Neutrophil (primary cell): ENCODE data around the gene NGB.

Experiments
- H3K27ac ChIP-seq: fragments of 200-600 bp; sonication (generic); 2 replicates; pipeline ENCODE4 v1.5.1; 2016; ENCODE audit warnings: mild to moderate bottlenecking, moderate library complexity
- H3K27me3 ChIP-seq: fragments of 200-600 bp; sonication (generic); 2 replicates; pipeline ENCODE4 v1.6.0; 2016; ENCODE audit warnings: mild to moderate bottlenecking
- H3K36me3 ChIP-seq: fragments of 200-600 bp; sonication (generic); 2 replicates; pipeline ENCODE4 v1.5.1; 2017
- H3K4me1 ChIP-seq, 2 experiments: fragments of 200-600 bp in 1 of 2; sonication (generic) in 1 of 2; 1 replicate in 1 of 2; 2 replicates in 1 of 2; pipeline versions ENCODE4 v1.5.1 to v1.6.1; 2013 to 2016; ENCODE audit warnings: low read depth in 1 of 2, low read length in 1 of 2, mild to moderate bottlenecking in 1 of 2, moderate library complexity in 1 of 2; ENCODE audit not compliant: control insufficient read depth in 1 of 2, insufficient read depth in 1 of 2
- H3K4me3 ChIP-seq, 2 experiments: fragments of 200-600 bp in 1 of 2; sonication (generic) in 1 of 2; 1 replicate in 1 of 2; 2 replicates in 1 of 2; pipeline ENCODE4 v1.5.1; 2013 to 2016; ENCODE audit warnings: low read depth in 1 of 2, low read length in 1 of 2, mild to moderate bottlenecking in 1 of 2, moderate library complexity in 1 of 2
- H3K9me3 ChIP-seq: fragments of 200-600 bp; sonication (generic); 2 replicates; pipeline ENCODE4 v1.5.1; 2016
- TF ChIP-seq, protein P1 (sequence below): fragments of 200-600 bp; sonication (generic); IDR thresholded peaks from 2 replicates; pipeline ENCODE4 v1.5.1; 2016; ENCODE audit warnings: antibody characterized with exemption

The NGB gene

GRCh38 chr14:77296906-77297305 lies 25.9 kb upstream of the NGB start:
- TF ChIP-seq, protein P1, sequence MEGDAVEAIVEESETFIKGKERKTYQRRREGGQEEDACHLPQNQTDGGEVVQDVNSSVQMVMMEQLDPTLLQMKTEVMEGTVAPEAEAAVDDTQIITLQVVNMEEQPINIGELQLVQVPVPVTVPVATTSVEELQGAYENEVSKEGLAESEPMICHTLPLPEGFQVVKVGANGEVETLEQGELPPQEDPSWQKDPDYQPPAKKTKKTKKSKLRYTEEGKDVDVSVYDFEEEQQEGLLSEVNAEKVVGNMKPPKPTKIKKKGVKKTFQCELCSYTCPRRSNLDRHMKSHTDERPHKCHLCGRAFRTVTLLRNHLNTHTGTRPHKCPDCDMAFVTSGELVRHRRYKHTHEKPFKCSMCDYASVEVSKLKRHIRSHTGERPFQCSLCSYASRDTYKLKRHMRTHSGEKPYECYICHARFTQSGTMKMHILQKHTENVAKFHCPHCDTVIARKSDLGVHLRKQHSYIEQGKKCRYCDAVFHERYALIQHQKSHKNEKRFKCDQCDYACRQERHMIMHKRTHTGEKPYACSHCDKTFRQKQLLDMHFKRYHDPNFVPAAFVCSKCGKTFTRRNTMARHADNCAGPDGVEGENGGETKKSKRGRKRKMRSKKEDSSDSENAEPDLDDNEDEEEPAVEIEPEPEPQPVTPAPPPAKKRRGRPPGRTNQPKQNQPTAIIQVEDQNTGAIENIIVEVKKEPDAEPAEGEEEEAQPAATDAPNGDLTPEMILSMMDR: no peak
- Histone ChIP-seq H3K27me3 (no peaks in the 10 kb centered on the region), H3K9me3 (no peaks in the 10 kb centered on the region), H3K4me3 (no peak overlapping the region), H3K4me1 (no peaks in the 10 kb centered on the region), H3K27ac (no peak overlapping the region), H3K36me3 (no peaks in the 10 kb centered on the region)

- TF ChIP-seq, protein P1: no peak
- Histone ChIP-seq H3K27me3 (no peaks in the 10 kb centered on the region), H3K4me3 (no peak overlapping the region), H3K27ac (no peak overlapping the region), H3K9me3 (no peaks in the 10 kb centered on the region), H3K36me3 (no peaks in the 10 kb centered on the region), H3K4me1 (peaks cover 5 to 7% of the 10 kb centered on the region in 2 experiments)
These were observed 25.1 kb upstream of the NGB start for GRCh38 chr14:77296155-77296554.

GRCh38 chr14:77290705-77291104 lies 19.7 kb upstream of the NGB start:
- no peaks in the 10 kb centered on the region for H3K36me3 ChIP-seq
- H3K9me3 ChIP-seq: no peaks in the 10 kb centered on the region
- peaks cover 9 to 11% of the 10 kb centered on the region in 2 experiments for H3K4me1 ChIP-seq
- H3K4me3 ChIP-seq: no peak overlapping the region
- no peak overlapping the region for H3K27ac ChIP-seq
- TF ChIP-seq, protein P1: no peak
- H3K27me3 ChIP-seq: no peaks in the 10 kb centered on the region

DNA sequence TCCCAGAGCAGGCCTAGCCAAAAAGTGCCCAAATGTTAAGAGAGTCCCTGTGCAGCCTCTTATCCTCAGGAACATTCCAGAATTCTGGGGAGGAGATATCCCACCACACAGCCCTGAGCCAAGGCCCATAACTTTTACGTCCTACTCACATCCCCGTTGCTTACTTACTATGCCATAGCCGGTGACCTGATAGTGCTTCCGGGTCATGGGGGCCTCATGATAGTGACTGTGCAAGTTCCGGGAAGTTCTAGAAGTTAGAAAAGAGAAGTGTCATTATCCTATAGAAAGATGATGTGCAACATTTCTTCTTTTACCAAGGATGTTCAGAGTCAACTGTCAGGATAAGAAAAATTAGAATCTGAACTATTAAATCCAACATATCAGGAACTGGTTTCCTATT lies 15.6 kb upstream of the NGB start:
- Histone ChIP-seq H3K27ac (no peak overlapping the region), H3K9me3 (no peaks in the 10 kb centered on the region), H3K36me3 (no peaks in the 10 kb centered on the region), H3K4me1 (peaks cover 7 to 8% of the 10 kb centered on the region in 2 experiments), H3K27me3 (no peaks in the 10 kb centered on the region), H3K4me3 (no peak overlapping the region)
- TF ChIP-seq, protein P1: no peak

DNA sequence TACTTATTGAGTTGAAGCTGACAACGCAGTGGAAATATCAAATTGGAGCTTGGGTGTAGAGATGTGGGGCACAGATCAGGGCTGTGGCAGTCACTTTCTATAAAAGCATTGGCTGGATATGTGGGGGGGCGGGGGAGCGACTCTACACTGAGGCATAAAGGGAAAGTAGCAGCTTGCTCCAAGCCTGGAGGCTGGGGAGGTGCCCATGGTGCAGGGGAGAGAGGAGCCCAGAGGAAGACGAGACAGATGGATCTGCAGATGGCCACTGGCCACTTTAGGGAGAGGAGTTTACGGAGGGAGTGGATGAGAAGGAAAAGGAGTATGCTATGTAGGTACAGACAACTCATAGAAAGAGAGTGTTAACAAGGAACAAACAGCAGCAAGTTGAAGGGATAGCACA lies 13.5 kb upstream of the NGB start:
- no peaks in the 10 kb centered on the region for H3K9me3 ChIP-seq
- no peak overlapping the region for H3K27ac ChIP-seq
- H3K4me1 ChIP-seq: no peaks in the 10 kb centered on the region
- H3K4me3 ChIP-seq: no peak overlapping the region
- H3K27me3 ChIP-seq: no peaks in the 10 kb centered on the region
- H3K36me3 ChIP-seq: no peaks in the 10 kb centered on the region
- TF ChIP-seq, protein P1: no peak

GRCh38 chr14:77284066-77284465 lies 13.1 kb upstream of the NGB start:
- no peaks in the 10 kb centered on the region for H3K9me3 ChIP-seq
- no peak overlapping the region for H3K27ac ChIP-seq
- no peak overlapping the region for H3K4me3 ChIP-seq
- TF ChIP-seq, protein P1: no peak
- H3K4me1 ChIP-seq: no peaks in the 10 kb centered on the region
- no peaks in the 10 kb centered on the region for H3K36me3 ChIP-seq
- no peaks in the 10 kb centered on the region for H3K27me3 ChIP-seq
